WTC11 (cell line): Measurements from ENCODE around the gene FRYL. TPM values are rescaled to one million over a fixed set of nuclear protein-coding genes. Genes with fewer than 3 reads are reported as not detected.

Source experiments
- ATAC-seq: fragments of 200-7000 bp; cut with Tn5 transposase; 2 replicates; pipeline ENCODE4 v1.10.0; 2021; ENCODE audit warnings: mild to moderate bottlenecking, moderate library complexity
- CTCF ChIA-PET: fragments of 300-600 bp; sonication (Branson Sonifier 250); formaldehyde crosslinking; loops from one replicate; lab custom pipeline; 2021; ENCODE audit warnings: antibody characterized with exemption; lab: Charles Lee
- POLR2A ChIA-PET: fragments of 350-600 bp; sonication (Branson Sonifier 250); formaldehyde crosslinking; loops from one replicate; lab custom pipeline; 2021; ENCODE audit warnings: antibody characterized with exemption; lab: Charles Lee
- DNase-seq: peaks from one replicate; pipeline ENCODE4 v3.0.0; 2021; ENCODE audit warnings: low spot score
- H3K27ac Mint-ChIP-seq: 2 replicates; pipeline ENCODE4 v1.8.0; 2021; ENCODE audit warnings: mixed read lengths
- H3K27me3 Mint-ChIP-seq: 2 replicates; pipeline ENCODE4 v1.8.0; 2021; ENCODE audit warnings: low read depth, mild to moderate bottlenecking, moderate library complexity, mixed read lengths
- H3K36me3 Mint-ChIP-seq: 2 replicates; pipeline ENCODE4 v1.8.0; 2021; ENCODE audit warnings: mixed read lengths
- H3K4me1 Mint-ChIP-seq: 2 replicates; pipeline ENCODE4 v1.8.0; 2022; ENCODE audit warnings: mixed read lengths
- H3K4me3 Mint-ChIP-seq: 2 replicates; pipeline ENCODE4 v1.8.0; 2021; ENCODE audit warnings: mild to moderate bottlenecking, moderate library complexity, mixed read lengths
- H3K9me3 Mint-ChIP-seq: 2 replicates; pipeline ENCODE4 v1.8.0; 2021; ENCODE audit warnings: mixed read lengths
- EMX1 ChIP-seq: fragments of 250-450 bp; sonication (Bioruptor Pico); IDR thresholded peaks from 2 replicates; pipeline ENCODE4 v1.8.0; 2021; ENCODE audit warnings: mild to moderate bottlenecking
- KAT7 ChIP-seq: sonication (generic); formaldehyde crosslinking; IDR thresholded peaks from 2 replicates; pipeline ENCODE4 v1.8.1; 2023; ENCODE audit warnings: missing genetic modification reagents, mild to moderate bottlenecking, borderline replicate concordance
- RELA ChIP-seq: sonication (generic); formaldehyde crosslinking; IDR thresholded peaks from 2 replicates; pipeline ENCODE4 v1.8.1; 2022; ENCODE audit warnings: missing genetic modification reagents, mild to moderate bottlenecking, borderline replicate concordance
- RORB ChIP-seq: fragments of 250-450 bp; sonication (Bioruptor Pico); IDR thresholded peaks from 2 replicates; pipeline ENCODE4 v1.9.0; 2021; ENCODE audit warnings: mild to moderate bottlenecking
- SOX15 ChIP-seq: fragments of 250-450 bp; sonication (Bioruptor Pico); IDR thresholded peaks from 2 replicates; pipeline ENCODE4 v1.9.0; 2021; ENCODE audit warnings: mild to moderate bottlenecking
- TP53 ChIP-seq: sonication (generic); formaldehyde crosslinking; IDR thresholded peaks from 2 replicates; pipeline ENCODE4 v1.8.1; 2023; ENCODE audit warnings: mild to moderate bottlenecking, missing genetic modification reagents
- ZNF219 ChIP-seq: sonication (generic); formaldehyde crosslinking; IDR thresholded peaks from 2 replicates; pipeline ENCODE4 v1.8.0; 2023; ENCODE audit warnings: missing genetic modification reagents, mild to moderate bottlenecking, borderline replicate concordance
- ZNF416 ChIP-seq: fragments of 250-450 bp; sonication (Bioruptor Pico); IDR thresholded peaks from 2 replicates; pipeline ENCODE4 v1.9.0; 2021; ENCODE audit warnings: mild to moderate bottlenecking, inconsistent platforms
- total RNA-seq: library from RNA; stranded (reverse); gene quantifications from 3 replicates; pipeline ENCODE4 v1.2.3, GENCODE V29; 2021
- TF ChIP-seq, protein P1 (sequence below): fragments of 200-600 bp; IDR thresholded peaks from 2 replicates; pipeline ENCODE4 v1.8.0; 2022; ENCODE audit warnings: antibody characterized with exemption
- TF ChIP-seq, protein P2 (sequence below): sonication (generic); formaldehyde crosslinking; IDR thresholded peaks from 2 replicates; pipeline ENCODE4 v1.8.1; 2022; ENCODE audit warnings: mild to moderate bottlenecking, missing genetic modification reagents, moderate library complexity, borderline replicate concordance
- TF ChIP-seq, protein P3 (sequence below): sonication (generic); formaldehyde crosslinking; IDR thresholded peaks from 2 replicates; pipeline ENCODE4 v1.8.1; 2022; ENCODE audit warnings: low read depth, missing genetic modification reagents, borderline replicate concordance
- TF ChIP-seq, protein P4 (sequence below): sonication (generic); formaldehyde crosslinking; IDR thresholded peaks from 2 replicates; pipeline ENCODE4 v1.8.0; 2022; ENCODE audit warnings: missing genetic modification reagents
- TF ChIP-seq, protein P5 (sequence below): sonication (generic); formaldehyde crosslinking; IDR thresholded peaks from 2 replicates; pipeline ENCODE4 v1.8.0; 2022; ENCODE audit warnings: mild to moderate bottlenecking, missing genetic modification reagents

The FRYL gene
- total RNA-seq, 1 experiment from 2014 or later, result 38.7 TPM

DNA sequence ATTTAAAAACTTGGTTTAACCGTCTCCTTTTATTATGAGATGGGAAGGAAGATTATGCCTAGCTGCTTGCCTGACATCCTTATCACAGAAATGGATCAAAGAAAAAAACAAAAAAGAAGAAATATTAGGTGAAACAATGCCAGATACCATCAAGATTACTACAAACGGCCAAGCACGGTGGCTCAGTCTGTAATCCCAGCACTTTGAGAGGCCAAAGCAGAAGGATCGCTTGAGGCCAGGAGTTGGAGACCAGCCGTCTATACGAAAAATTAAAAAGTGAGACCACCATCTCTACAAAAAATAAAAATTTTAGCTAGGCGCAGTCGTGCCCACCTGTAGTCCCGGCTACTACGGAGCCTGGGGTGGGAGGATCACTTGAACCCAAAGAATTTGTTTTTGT lies 2.3 kb downstream of the FRYL start:
- H3K27me3 Mint-ChIP-seq, result no peaks in the 10 kb centered on the region
- peak overlapping the region; percentile 94 for H3K4me3 Mint-ChIP-seq
- ATAC-seq, result no peak
- CTCF ChIA-PET, result no interaction called here
- TF ChIP-seq, protein P1, sequence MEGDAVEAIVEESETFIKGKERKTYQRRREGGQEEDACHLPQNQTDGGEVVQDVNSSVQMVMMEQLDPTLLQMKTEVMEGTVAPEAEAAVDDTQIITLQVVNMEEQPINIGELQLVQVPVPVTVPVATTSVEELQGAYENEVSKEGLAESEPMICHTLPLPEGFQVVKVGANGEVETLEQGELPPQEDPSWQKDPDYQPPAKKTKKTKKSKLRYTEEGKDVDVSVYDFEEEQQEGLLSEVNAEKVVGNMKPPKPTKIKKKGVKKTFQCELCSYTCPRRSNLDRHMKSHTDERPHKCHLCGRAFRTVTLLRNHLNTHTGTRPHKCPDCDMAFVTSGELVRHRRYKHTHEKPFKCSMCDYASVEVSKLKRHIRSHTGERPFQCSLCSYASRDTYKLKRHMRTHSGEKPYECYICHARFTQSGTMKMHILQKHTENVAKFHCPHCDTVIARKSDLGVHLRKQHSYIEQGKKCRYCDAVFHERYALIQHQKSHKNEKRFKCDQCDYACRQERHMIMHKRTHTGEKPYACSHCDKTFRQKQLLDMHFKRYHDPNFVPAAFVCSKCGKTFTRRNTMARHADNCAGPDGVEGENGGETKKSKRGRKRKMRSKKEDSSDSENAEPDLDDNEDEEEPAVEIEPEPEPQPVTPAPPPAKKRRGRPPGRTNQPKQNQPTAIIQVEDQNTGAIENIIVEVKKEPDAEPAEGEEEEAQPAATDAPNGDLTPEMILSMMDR, result no peak
- TF ChIP-seq, protein P2, sequence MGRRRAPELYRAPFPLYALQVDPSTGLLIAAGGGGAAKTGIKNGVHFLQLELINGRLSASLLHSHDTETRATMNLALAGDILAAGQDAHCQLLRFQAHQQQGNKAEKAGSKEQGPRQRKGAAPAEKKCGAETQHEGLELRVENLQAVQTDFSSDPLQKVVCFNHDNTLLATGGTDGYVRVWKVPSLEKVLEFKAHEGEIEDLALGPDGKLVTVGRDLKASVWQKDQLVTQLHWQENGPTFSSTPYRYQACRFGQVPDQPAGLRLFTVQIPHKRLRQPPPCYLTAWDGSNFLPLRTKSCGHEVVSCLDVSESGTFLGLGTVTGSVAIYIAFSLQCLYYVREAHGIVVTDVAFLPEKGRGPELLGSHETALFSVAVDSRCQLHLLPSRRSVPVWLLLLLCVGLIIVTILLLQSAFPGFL (CRISPR knock-in tag), result no peak
- TF ChIP-seq, protein P3, sequence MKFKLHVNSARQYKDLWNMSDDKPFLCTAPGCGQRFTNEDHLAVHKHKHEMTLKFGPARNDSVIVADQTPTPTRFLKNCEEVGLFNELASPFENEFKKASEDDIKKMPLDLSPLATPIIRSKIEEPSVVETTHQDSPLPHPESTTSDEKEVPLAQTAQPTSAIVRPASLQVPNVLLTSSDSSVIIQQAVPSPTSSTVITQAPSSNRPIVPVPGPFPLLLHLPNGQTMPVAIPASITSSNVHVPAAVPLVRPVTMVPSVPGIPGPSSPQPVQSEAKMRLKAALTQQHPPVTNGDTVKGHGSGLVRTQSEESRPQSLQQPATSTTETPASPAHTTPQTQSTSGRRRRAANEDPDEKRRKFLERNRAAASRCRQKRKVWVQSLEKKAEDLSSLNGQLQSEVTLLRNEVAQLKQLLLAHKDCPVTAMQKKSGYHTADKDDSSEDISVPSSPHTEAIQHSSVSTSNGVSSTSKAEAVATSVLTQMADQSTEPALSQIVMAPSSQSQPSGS (CRISPR knock-in tag), result no peak
- no peaks in the 10 kb centered on the region for H3K36me3 Mint-ChIP-seq
- POLR2A ChIA-PET, result no interaction called here
- peaks cover 49% of the 10 kb centered on the region for H3K4me1 Mint-ChIP-seq
- no peak for DNase-seq
- H3K27ac Mint-ChIP-seq, result peak overlapping the region; percentile 58
- no peaks in the 10 kb centered on the region for H3K9me3 Mint-ChIP-seq

DNA sequence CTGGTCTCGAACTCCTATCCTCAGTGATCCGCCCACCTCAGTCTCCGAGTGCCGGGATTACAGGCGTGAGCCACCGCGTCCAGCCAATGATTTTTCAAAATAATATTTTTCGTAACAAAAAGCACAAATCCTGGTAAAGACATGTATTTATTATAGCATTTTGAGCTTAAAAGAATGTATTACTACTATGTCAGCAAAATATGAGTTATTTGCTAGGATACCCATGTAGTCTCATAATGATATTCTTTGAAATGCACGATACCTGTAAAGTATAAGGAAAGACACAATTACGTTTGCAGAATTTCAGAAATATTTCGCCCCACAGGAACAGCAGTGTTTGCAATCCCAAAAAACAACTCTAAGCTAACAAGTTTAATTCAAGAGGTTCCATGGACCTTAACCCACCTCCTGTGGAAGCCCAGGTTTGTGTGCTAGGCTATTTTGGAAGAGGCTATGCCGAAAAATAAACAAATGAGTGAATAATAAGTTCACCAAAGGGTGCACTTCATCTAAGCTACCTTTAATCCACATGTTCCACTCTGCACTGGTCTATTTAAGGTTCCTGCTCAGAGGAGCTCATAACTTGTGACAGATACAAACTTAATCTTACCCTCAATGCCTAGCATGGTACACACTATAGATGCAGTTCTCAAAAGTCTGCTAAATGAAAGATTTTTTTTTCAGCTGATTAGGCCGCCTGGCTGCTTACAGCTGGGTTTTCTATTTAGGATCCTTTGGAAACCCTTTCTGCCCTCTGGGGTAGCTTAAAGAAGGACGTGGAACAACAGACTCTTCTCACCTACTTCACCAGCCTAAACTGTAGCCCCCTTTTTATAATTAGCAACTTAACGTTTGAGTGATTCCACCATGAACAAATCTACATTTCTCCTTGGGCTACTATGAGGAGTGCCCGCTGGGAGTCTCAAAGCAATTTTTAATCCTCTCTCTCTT lies 5.0 kb downstream of the FRYL start:
- no peak for DNase-seq
- peak overlapping the region; percentile 1; the same call in 1 of the 2 replicates for H3K4me3 Mint-ChIP-seq

DNA sequence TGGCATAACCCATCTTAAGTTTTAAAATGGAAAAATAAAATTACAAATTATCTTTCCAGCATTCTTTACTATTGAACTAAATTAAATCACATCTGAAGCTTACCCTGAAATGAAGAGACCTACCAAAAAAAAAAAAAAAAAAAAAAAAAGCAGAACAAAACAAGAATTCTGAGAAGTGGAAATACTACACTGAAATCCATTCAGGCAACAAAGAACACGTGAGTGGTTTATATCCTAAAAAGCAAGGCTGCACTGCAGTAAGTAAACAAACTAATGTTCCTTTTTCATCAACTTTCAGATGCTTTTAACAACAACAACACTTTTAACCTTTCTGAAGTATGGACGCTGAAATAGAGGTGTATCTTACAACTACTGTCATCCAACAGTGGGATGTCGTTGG lies 7.5 kb downstream of the FRYL start:
- CTCF ChIA-PET, result interaction anchor here (0.6 kb wide), 1 partner anchor 1049 kb away, joined by 4 read pairs; no protein-coding TSS in a partner anchor
- no peak for ATAC-seq
- H3K9me3 Mint-ChIP-seq, result no peaks in the 10 kb centered on the region
- TF ChIP-seq, protein P4, sequence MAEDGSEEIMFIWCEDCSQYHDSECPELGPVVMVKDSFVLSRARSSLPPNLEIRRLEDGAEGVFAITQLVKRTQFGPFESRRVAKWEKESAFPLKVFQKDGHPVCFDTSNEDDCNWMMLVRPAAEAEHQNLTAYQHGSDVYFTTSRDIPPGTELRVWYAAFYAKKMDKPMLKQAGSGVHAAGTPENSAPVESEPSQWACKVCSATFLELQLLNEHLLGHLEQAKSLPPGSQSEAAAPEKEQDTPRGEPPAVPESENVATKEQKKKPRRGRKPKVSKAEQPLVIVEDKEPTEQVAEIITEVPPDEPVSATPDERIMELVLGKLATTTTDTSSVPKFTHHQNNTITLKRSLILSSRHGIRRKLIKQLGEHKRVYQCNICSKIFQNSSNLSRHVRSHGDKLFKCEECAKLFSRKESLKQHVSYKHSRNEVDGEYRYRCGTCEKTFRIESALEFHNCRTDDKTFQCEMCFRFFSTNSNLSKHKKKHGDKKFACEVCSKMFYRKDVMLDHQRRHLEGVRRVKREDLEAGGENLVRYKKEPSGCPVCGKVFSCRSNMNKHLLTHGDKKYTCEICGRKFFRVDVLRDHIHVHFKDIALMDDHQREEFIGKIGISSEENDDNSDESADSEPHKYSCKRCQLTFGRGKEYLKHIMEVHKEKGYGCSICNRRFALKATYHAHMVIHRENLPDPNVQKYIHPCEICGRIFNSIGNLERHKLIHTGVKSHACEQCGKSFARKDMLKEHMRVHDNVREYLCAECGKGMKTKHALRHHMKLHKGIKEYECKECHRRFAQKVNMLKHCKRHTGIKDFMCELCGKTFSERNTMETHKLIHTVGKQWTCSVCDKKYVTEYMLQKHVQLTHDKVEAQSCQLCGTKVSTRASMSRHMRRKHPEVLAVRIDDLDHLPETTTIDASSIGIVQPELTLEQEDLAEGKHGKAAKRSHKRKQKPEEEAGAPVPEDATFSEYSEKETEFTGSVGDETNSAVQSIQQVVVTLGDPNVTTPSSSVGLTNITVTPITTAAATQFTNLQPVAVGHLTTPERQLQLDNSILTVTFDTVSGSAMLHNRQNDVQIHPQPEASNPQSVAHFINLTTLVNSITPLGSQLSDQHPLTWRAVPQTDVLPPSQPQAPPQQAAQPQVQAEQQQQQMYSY (CRISPR knock-in tag), result no peak
- TF ChIP-seq RELA (CRISPR knock-in tag) (no peak), RORB (CRISPR knock-in tag) (no peak), SOX15 (no peak), KAT7 (CRISPR knock-in tag) (no peak)
- TF ChIP-seq, protein P5, sequence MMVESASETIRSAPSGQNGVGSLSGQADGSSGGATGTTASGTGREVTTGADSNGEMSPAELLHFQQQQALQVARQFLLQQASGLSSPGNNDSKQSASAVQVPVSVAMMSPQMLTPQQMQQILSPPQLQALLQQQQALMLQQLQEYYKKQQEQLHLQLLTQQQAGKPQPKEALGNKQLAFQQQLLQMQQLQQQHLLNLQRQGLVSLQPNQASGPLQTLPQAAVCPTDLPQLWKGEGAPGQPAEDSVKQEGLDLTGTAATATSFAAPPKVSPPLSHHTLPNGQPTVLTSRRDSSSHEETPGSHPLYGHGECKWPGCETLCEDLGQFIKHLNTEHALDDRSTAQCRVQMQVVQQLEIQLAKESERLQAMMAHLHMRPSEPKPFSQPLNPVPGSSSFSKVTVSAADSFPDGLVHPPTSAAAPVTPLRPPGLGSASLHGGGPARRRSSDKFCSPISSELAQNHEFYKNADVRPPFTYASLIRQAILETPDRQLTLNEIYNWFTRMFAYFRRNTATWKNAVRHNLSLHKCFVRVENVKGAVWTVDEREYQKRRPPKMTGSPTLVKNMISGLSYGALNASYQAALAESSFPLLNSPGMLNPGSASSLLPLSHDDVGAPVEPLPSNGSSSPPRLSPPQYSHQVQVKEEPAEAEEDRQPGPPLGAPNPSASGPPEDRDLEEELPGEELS (CRISPR knock-in tag), result no peak
- TF ChIP-seq, all 79 proteins: peak for 0
- H3K27ac Mint-ChIP-seq, result no peak overlapping the region
- POLR2A ChIA-PET, result no interaction called here
- no peak overlapping the region for H3K4me3 Mint-ChIP-seq
- no peaks in the 10 kb centered on the region for H3K27me3 Mint-ChIP-seq
- no peaks in the 10 kb centered on the region for H3K36me3 Mint-ChIP-seq
- peaks cover 33% of the 10 kb centered on the region for H3K4me1 Mint-ChIP-seq
- no peak for DNase-seq

More for the DNA sequence above, 5.0 kb downstream of the FRYL start:
- no peak for TF ChIP-seq ZNF219 (CRISPR knock-in tag)
- no peak for TF ChIP-seq EMX1 (CRISPR knock-in tag)
- TF ChIP-seq ZNF416, result no peak
- no peak for TF ChIP-seq TP53 (CRISPR knock-in tag)
- TF ChIP-seq, all 79 proteins: peak for 0
- Mint-ChIP-seq H3K4me1 (peaks cover 40% of the 10 kb centered on the region), H3K27ac (peak overlapping the region; percentile 7; the same call in 1 of the 2 replicates), H3K36me3 (no peaks in the 10 kb centered on the region), H3K27me3 (no peaks in the 10 kb centered on the region), H3K9me3 (no peaks in the 10 kb centered on the region)
- POLR2A ChIA-PET, result no interaction called here
- CTCF ChIA-PET, result interaction anchor here (0.6 kb wide), 1 partner anchor 169 kb away, joined by 6 read pairs; no protein-coding TSS in a partner anchor
- ATAC-seq, result no peak
